Endothelial cell (in vitro differentiated cells): ENCODE measurements around the gene CERS5. TPM values are rescaled to one million over a fixed set of nuclear protein-coding genes. Genes with fewer than 3 reads are reported as not detected.
A peak's percentile ranks its signal among the peaks of the same experiment; 100 is the strongest.

Experiments used
- DNase-seq: peaks from one replicate; pipeline ENCODE4 v3.0.0; 2021; ENCODE audit warnings: low spot score
- H3K27ac Mint-ChIP-seq: one replicate; pipeline ENCODE4 v1.8.0; 2021; ENCODE audit warnings: mixed read lengths, inconsistent platforms; ENCODE audit not compliant: unreplicated experiment
- H3K27me3 Mint-ChIP-seq: one replicate; pipeline ENCODE4 v1.8.0; 2021; ENCODE audit warnings: mild to moderate bottlenecking, moderate library complexity, mixed read lengths, inconsistent platforms; ENCODE audit not compliant: unreplicated experiment
- H3K36me3 Mint-ChIP-seq: one replicate; pipeline ENCODE4 v1.8.0; 2021; ENCODE audit warnings: mild to moderate bottlenecking, low read depth, mixed read lengths, inconsistent platforms; ENCODE audit not compliant: unreplicated experiment
- H3K4me1 Mint-ChIP-seq: one replicate; pipeline ENCODE4 v1.8.0; 2021; ENCODE audit warnings: mild to moderate bottlenecking, mixed read lengths, inconsistent platforms; ENCODE audit not compliant: unreplicated experiment
- H3K4me3 Mint-ChIP-seq: one replicate; pipeline ENCODE4 v1.8.0; 2021; ENCODE audit warnings: mild to moderate bottlenecking, mixed read lengths, inconsistent platforms; ENCODE audit not compliant: unreplicated experiment
- H3K9me3 Mint-ChIP-seq: one replicate; pipeline ENCODE4 v1.8.0; 2021; ENCODE audit warnings: mixed read lengths, inconsistent platforms; ENCODE audit not compliant: unreplicated experiment
- CTCF ChIP-seq: fragments of 200-600 bp; sonication (generic); IDR thresholded peaks from one replicate; pipeline ENCODE4 v1.5.0; 2021; ENCODE audit warnings: antibody characterized with exemption; ENCODE audit not compliant: unreplicated experiment
- total RNA-seq: library from RNA; stranded (reverse); fragmentation: NEBNext Ultra II Directional; extraction: Animal tissue kit (Norgen Biotek cat#: 25700); gene quantifications from one replicate; pipeline ENCODE4 v1.2.1, GENCODE V29; 2021; ENCODE audit not compliant: unreplicated experiment

The CERS5 gene
- total RNA-seq, 1 donor from 2014 or later: 61.7 TPM

GRCh38 chr12:50185301-50185895 is 18.2 kb upstream of the CERS5 start:
- H3K4me1 Mint-ChIP-seq: peaks cover 8% of the 10 kb centered on the region
- no peak overlapping the region for H3K27ac Mint-ChIP-seq
- H3K9me3 Mint-ChIP-seq: no peaks in the 10 kb centered on the region
- no peak overlapping the region for H3K4me3 Mint-ChIP-seq
- DNase-seq: no peak
- TF ChIP-seq CTCF: no peak
- no peaks in the 10 kb centered on the region for H3K27me3 Mint-ChIP-seq
- H3K36me3 Mint-ChIP-seq: no peaks in the 10 kb centered on the region

GRCh38 chr12:50184261-50184660 is 17.1 kb upstream of the CERS5 start:
- H3K4me3 Mint-ChIP-seq: no peak overlapping the region
- TF ChIP-seq CTCF: no peak
- no peaks in the 10 kb centered on the region for H3K9me3 Mint-ChIP-seq
- H3K27me3 Mint-ChIP-seq: no peaks in the 10 kb centered on the region
- H3K27ac Mint-ChIP-seq: no peak overlapping the region
- no peaks in the 10 kb centered on the region for H3K36me3 Mint-ChIP-seq
- DNase-seq: no peak
- peaks cover 8% of the 10 kb centered on the region for H3K4me1 Mint-ChIP-seq

- Mint-ChIP-seq H3K27ac (no peak overlapping the region), H3K27me3 (no peaks in the 10 kb centered on the region), H3K4me1 (peaks cover 14% of the 10 kb centered on the region), H3K4me3 (no peak overlapping the region), H3K36me3 (no peaks in the 10 kb centered on the region), H3K9me3 (no peaks in the 10 kb centered on the region)
- no peak for DNase-seq
- no peak for TF ChIP-seq CTCF
These were observed 15.3 kb upstream of the CERS5 start for GRCh38 chr12:50182461-50182860.

GRCh38 chr12:50181691-50182090 is 14.5 kb upstream of the CERS5 start:
- no peaks in the 10 kb centered on the region for H3K36me3 Mint-ChIP-seq
- no peaks in the 10 kb centered on the region for H3K9me3 Mint-ChIP-seq
- H3K4me3 Mint-ChIP-seq: no peak overlapping the region
- H3K27ac Mint-ChIP-seq: no peak overlapping the region
- H3K4me1 Mint-ChIP-seq: peaks cover 20% of the 10 kb centered on the region
- DNase-seq: no peak
- no peaks in the 10 kb centered on the region for H3K27me3 Mint-ChIP-seq
- TF ChIP-seq CTCF: no peak

- no peak for DNase-seq
- Mint-ChIP-seq H3K36me3 (no peaks in the 10 kb centered on the region), H3K9me3 (no peaks in the 10 kb centered on the region), H3K4me1 (peaks cover 12% of the 10 kb centered on the region), H3K27ac (no peak overlapping the region), H3K27me3 (peaks cover 5% of the 10 kb centered on the region), H3K4me3 (no peak overlapping the region)
- TF ChIP-seq CTCF: peak; percentile 31
These were observed 8.5 kb upstream of the CERS5 start for GRCh38 chr12:50175716-50176026.
